Erythroblast (primary cell): Measurements from ENCODE around the gene SF1.

Source experiments
- DNase-seq, 2 experiments: peaks; one replicate each; lab custom pipeline; 2025; lab: John Stamatoyannopoulos, UW
- GATA1 ChIP-seq: IDR thresholded peaks from 2 replicates; pipeline ENCODE4 v1.6.1; 2011; ENCODE audit warnings: low read depth, mild to moderate bottlenecking, control low read depth, low read length, moderate library complexity
- POLR2A ChIP-seq: IDR thresholded peaks from 2 replicates; pipeline ENCODE4 v1.6.1; 2011; ENCODE audit warnings: mild to moderate bottlenecking, low read length

SF1 gene

GRCh38 chr11:64778223-64778472 lies 194 bp downstream of the SF1 start:
- TF ChIP-seq POLR2A (no peak), GATA1 (no peak)
- no peak for DNase-seq

- TF ChIP-seq GATA1 (no peak), POLR2A (no peak)
- DNase-seq: peak; percentile 91 to 96
These were observed 706 bp downstream of the SF1 start for GRCh38 chr11:64777449-64778222.

- TF ChIP-seq POLR2A (no peak), GATA1 (no peak)
- peak in 1 of 2 experiments; percentile 43 for DNase-seq
These were observed 1.5 kb downstream of the SF1 start for GRCh38 chr11:64776875-64777274.

DNA sequence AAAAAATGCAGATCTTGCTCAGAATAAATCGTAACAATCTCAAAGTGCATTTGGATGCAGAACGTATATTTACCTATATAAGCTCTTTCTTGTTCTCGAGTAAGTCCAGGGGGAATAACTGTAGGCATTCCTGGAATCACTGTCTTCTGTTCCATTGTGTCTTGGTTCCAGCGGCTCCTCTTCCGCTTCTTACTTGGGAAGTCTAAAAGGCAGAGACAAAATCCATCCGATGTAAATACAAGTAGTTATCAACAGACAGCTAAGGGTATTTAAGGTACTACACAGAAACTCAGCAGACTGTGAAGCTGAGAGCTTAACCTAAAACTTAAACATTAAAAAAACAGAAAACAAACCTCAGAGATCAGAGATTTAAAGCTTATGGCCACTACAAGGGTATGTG lies 1.9 kb downstream of the SF1 start:
- DNase-seq: no peak

GRCh38 chr11:64774144-64774543 lies 4.2 kb downstream of the SF1 start:
- no peak for DNase-seq
- TF ChIP-seq GATA1 (no peak), POLR2A (no peak)

More for the DNA sequence above, 1.9 kb downstream of the SF1 start:
- TF ChIP-seq POLR2A (no peak), GATA1 (no peak)

- no peak for DNase-seq
- TF ChIP-seq POLR2A: no peak
- no peak for TF ChIP-seq GATA1
These were observed 5.9 kb downstream of the SF1 start for GRCh38 chr11:64772303-64773018.

GRCh38 chr11:64771861-64772260 lies 6.5 kb downstream of the SF1 start:
- DNase-seq: no peak
- no peak for TF ChIP-seq POLR2A
- TF ChIP-seq GATA1: no peak

DNA sequence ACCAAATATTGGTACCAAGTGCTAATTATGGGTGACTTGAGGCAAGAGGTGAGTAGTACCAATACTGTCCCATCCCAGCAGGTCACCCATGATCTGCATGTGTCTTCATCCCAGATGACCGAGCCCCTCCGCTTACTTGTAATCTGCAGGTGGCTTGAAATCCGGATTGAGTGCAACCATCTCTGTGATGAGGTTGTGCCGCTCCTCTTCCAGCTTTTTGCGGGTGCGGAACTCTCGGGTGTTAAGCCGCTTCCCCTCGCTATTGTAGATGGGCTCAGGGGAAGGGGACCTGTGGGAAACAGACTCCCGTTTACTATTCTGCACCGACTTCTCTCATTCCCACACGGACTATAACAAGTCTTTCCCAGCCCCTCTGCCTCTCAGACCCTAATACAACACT lies 8.2 kb downstream of the SF1 start:
- DNase-seq: no peak
- TF ChIP-seq POLR2A (peak; percentile 25), GATA1 (no peak)

- TF ChIP-seq GATA1: no peak
- TF ChIP-seq POLR2A: no peak
These were observed 9.1 kb downstream of the SF1 start for GRCh38 chr11:64769283-64769682.

GRCh38 chr11:64768300-64768694 lies 10.0 kb downstream of the SF1 start:
- TF ChIP-seq POLR2A (peak; percentile 6), GATA1 (no peak)
- DNase-seq: no peak

More at GRCh38 chr11:64769283-64769682, 9.1 kb downstream of the SF1 start:
- DNase-seq: no peak

- DNase-seq: peak; percentile 77 to 86
- no peak for TF ChIP-seq GATA1
- TF ChIP-seq POLR2A: no peak
These were observed 10.7 kb downstream of the SF1 start for GRCh38 chr11:64767344-64768299.

GRCh38 chr11:64766881-64767280 lies 11.5 kb downstream of the SF1 start:
- DNase-seq: no peak

DNA sequence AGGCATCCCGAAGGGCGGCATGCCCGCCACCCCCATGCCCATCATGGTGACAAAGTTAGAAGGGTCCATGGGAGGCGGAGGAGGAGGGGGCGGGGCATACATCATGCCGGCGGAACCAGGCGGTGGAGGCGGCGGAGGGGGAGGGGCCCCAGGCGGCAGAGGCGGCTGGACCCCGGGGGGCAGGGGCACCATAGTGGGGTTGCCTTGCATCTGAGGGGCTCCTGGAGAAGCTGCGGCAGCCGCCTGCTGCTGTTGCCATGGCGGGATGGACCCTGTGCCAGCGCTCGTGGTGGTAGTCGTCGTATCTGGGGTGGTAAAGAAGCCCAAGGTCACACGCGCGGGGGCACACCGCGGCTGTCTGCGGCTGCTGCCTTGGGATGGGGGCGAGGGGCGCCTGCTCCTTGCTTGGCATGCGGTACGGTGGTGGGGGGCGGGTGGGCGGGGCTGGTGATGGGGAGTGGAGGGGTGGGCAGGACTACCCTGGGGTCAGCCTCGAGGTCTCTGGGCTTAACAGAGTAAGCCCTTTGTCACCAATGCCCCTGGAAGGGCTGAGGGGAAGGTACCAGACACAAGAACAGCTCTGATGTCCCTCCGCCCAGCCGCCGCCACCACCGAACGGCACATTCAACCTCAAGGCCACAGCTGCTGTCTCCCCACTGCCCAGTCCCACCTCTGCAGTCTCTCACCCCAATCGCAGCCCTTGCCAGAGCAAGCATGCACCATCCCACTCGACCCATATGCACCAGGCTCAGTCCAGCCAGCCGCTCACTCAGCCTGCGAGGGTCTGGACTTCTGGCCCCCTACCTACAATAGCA lies 12.3 kb downstream of the SF1 start:
- no peak for TF ChIP-seq POLR2A
- TF ChIP-seq GATA1: no peak
- no peak for DNase-seq

More at GRCh38 chr11:64766881-64767280, 11.5 kb downstream of the SF1 start:
- TF ChIP-seq POLR2A (no peak), GATA1 (no peak)
